ENCODE results near the gene RFX4.
A peak's percentile ranks its signal among the peaks of the same experiment; 100 is the strongest.

RFX4 gene

GRCh38 chr12:106582641-106583230 lies at the start of gene RFX4:
RFX4 (plus strand) TSS chr12:106583004; CDS start chr12:106583321, 317 bp downstream.
- DNase-seq, result peak; percentile 63 to 67

GRCh38 chr12:106541201-106541600 lies 41.6 kb upstream of the RFX4 start:
- DNase-seq, result no peak

GRCh38 chr12:106551410-106551809 lies 31.4 kb upstream of the RFX4 start:
- DNase-seq, result no peak

- no peak for DNase-seq
These were observed 30.6 kb upstream of the RFX4 start for GRCh38 chr12:106552228-106552627.

- no peak for DNase-seq
These were observed 18.0 kb upstream of the RFX4 start for GRCh38 chr12:106564678-106565329.

GRCh38 chr12:106566771-106567170 lies 16.0 kb upstream of the RFX4 start:
- no peak for DNase-seq

- DNase-seq, result no peak
These were observed 9.6 kb upstream of the RFX4 start for GRCh38 chr12:106573239-106573638.

- no peak for DNase-seq
These were observed 6.0 kb upstream of the RFX4 start for GRCh38 chr12:106576848-106577247.

- no peak for DNase-seq
These were observed 1.9 kb upstream of the RFX4 start for GRCh38 chr12:106580671-106581508.

GRCh38 chr12:106581543-106582248 lies 1.1 kb upstream of the RFX4 start:
- DNase-seq, result no peak

- DNase-seq, result no peak
These were observed 584 bp upstream of the RFX4 start for GRCh38 chr12:106582249-106582591.

GRCh38 chr12:106583242-106584103 lies 669 bp downstream of the RFX4 start:
- no peak for DNase-seq

GRCh38 chr12:106584104-106585064 lies 1.6 kb downstream of the RFX4 start:
- DNase-seq, result no peak

GRCh38 chr12:106585105-106585520 lies 2.3 kb downstream of the RFX4 start:
- no peak for DNase-seq

- DNase-seq, result no peak
These were observed 2.9 kb downstream of the RFX4 start for GRCh38 chr12:106585521-106586277.

GRCh38 chr12:106586278-106586802 lies 3.5 kb downstream of the RFX4 start:
- DNase-seq, result no peak

GRCh38 chr12:106586803-106587684 lies 4.2 kb downstream of the RFX4 start:
- no peak for DNase-seq

- no peak for DNase-seq
These were observed 6.0 kb downstream of the RFX4 start for GRCh38 chr12:106588771-106589170.

GRCh38 chr12:106590601-106591000 lies 7.8 kb downstream of the RFX4 start:
- DNase-seq, result no peak
